ENCODE measurements around the gene AHCYL2.
"Not testable (repeated sequence)": the region's sequence is repeated elsewhere in the genome, so short reads cannot be mapped to it uniquely, and the experiment has no call there.

Gene AHCYL2

DNA sequence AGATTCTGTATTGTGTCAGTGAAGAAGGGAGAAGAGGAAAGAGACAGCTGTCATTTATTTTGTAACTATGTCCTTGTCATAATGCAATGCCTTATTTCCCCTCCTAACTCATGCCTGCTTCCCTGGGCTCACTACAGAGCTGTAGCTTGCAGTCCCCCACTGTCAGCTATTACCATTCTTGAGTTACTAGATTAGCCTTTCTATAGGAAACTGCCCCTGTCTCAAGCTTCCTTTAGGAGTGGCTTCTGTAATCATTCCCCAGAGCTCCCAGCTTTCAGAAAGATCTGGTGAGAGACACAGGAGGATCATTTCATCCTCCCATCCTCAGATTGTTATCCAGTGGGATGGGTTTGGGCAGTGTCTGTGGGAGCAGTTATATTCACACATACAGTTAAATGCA, 245.1 kb downstream of the AHCYL2 start:
- no peak for DNase-seq (ENCODE audit: low read depth)
- TF ChIP-seq, protein P1, sequence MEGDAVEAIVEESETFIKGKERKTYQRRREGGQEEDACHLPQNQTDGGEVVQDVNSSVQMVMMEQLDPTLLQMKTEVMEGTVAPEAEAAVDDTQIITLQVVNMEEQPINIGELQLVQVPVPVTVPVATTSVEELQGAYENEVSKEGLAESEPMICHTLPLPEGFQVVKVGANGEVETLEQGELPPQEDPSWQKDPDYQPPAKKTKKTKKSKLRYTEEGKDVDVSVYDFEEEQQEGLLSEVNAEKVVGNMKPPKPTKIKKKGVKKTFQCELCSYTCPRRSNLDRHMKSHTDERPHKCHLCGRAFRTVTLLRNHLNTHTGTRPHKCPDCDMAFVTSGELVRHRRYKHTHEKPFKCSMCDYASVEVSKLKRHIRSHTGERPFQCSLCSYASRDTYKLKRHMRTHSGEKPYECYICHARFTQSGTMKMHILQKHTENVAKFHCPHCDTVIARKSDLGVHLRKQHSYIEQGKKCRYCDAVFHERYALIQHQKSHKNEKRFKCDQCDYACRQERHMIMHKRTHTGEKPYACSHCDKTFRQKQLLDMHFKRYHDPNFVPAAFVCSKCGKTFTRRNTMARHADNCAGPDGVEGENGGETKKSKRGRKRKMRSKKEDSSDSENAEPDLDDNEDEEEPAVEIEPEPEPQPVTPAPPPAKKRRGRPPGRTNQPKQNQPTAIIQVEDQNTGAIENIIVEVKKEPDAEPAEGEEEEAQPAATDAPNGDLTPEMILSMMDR (IDR thresholded peaks at IDR 0.05; ENCODE audit: low read length, missing control alignments) = no peak
- H3K4me3 ChIP-seq (replicated peaks; ENCODE audit: low read depth, low read length) = no peak overlapping the region

GRCh38 chr7:129470411-129470810, 245.6 kb downstream of the AHCYL2 start:
- TF ChIP-seq, protein P1 (IDR thresholded peaks at IDR 0.05; ENCODE audit: low read length, missing control alignments) = no peak
- no peak for DNase-seq (ENCODE audit: low read depth)
- no peak overlapping the region for H3K4me3 ChIP-seq (replicated peaks; ENCODE audit: low read depth, low read length)

DNA sequence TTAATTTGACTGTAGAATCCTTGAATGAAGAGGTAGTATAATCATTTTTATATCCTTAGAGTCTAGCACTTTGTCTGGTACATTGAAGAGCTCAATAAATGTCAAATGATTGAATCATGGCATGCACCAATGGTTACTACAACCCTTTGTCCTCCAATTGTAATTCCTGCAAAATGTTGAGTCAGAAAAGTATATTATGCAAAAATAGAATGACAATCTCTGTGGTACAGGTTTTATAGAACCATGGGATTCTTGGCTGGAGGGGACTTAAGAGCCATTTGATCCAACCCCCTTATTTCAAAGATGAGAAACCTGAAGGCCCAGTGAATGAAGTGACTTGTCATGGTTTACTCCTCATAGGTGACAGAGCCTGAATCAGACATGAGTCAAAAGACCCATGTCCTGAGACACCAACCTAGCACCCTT, 246.6 kb downstream of the AHCYL2 start:
- TF ChIP-seq, protein P1 (IDR thresholded peaks at IDR 0.05; ENCODE audit: low read length, missing control alignments) = no peak
- no peak for DNase-seq (ENCODE audit: low read depth)
- H3K4me3 ChIP-seq (replicated peaks; ENCODE audit: low read depth, low read length) = no peak overlapping the region

- DNase-seq (ENCODE audit: low read depth); H3K4me3 ChIP-seq (replicated peaks; ENCODE audit: low read depth, low read length): not testable (repeated sequence)
Measured at GRCh38 chr7:129475931-129476330, 251.1 kb downstream of the AHCYL2 start.

GRCh38 chr7:129476398-129476797, 251.6 kb downstream of the AHCYL2 start:
- H3K4me3 ChIP-seq (replicated peaks; ENCODE audit: low read depth, low read length); DNase-seq (ENCODE audit: low read depth): not testable (repeated sequence)

Measured in fibroblast of pulmonary artery (primary cell).